Measurements from ENCODE around the gene UCKL1.
"Not testable (repeated sequence)": the region's sequence is repeated elsewhere in the genome, so short reads cannot be mapped to it uniquely, and the experiment has no call there.

Gene UCKL1

DNA sequence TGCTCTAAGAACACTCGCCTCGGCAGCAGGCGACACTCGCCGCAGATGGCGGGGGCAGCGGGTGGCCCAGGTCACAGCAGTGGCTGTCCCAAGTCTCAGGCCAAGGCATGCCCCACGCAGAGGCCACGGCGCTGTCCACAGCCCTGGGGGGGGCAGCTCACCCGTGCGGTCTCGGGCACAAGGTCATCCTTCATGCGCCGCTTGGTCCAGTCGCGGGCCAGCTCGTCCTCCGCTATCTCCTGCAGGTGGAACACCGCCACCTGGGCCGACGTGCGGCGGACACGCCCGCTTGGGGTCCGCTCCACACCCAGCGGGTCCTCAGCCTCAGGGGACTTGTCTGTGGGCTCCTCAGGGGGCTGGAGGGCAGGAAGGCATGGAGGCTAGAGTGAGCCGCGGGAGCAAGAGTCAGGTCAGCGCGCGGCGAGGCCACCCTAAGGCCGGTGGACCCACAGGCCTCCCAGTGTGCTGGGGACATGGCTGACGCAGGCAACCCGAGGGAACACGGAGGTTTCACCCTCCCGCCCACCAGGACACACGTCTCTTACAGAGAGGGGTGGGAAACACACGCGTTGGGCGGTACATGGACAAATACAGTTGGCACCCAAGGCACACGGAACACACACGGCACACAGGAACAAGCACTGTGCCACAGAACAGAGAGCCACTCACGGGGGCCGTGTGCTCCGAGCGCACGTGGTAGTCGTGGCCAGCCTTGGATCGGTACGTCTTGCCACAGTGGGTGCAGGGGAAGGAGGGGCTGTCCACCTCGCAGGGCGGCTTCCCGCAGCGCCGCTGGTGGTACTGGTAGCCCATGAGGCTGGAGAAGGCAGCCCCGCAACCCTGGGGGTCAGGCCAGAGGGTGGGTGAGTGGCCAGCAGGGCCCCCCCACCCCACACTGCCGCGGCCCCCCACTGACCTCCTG, 6.5 kb upstream of the UCKL1 start:
- H3K4me3 ChIP-seq (ENCODE audit: control insufficient read depth, low read depth, low read length), result no peak overlapping the region
- DNase-seq (ENCODE audit: low read depth), result no peak
- TF ChIP-seq, protein P1, sequence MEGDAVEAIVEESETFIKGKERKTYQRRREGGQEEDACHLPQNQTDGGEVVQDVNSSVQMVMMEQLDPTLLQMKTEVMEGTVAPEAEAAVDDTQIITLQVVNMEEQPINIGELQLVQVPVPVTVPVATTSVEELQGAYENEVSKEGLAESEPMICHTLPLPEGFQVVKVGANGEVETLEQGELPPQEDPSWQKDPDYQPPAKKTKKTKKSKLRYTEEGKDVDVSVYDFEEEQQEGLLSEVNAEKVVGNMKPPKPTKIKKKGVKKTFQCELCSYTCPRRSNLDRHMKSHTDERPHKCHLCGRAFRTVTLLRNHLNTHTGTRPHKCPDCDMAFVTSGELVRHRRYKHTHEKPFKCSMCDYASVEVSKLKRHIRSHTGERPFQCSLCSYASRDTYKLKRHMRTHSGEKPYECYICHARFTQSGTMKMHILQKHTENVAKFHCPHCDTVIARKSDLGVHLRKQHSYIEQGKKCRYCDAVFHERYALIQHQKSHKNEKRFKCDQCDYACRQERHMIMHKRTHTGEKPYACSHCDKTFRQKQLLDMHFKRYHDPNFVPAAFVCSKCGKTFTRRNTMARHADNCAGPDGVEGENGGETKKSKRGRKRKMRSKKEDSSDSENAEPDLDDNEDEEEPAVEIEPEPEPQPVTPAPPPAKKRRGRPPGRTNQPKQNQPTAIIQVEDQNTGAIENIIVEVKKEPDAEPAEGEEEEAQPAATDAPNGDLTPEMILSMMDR (conservative IDR thresholded peaks at IDR 0.05; ENCODE audit: control insufficient read depth, insufficient read depth, low read depth, low read length), result no peak

DNA sequence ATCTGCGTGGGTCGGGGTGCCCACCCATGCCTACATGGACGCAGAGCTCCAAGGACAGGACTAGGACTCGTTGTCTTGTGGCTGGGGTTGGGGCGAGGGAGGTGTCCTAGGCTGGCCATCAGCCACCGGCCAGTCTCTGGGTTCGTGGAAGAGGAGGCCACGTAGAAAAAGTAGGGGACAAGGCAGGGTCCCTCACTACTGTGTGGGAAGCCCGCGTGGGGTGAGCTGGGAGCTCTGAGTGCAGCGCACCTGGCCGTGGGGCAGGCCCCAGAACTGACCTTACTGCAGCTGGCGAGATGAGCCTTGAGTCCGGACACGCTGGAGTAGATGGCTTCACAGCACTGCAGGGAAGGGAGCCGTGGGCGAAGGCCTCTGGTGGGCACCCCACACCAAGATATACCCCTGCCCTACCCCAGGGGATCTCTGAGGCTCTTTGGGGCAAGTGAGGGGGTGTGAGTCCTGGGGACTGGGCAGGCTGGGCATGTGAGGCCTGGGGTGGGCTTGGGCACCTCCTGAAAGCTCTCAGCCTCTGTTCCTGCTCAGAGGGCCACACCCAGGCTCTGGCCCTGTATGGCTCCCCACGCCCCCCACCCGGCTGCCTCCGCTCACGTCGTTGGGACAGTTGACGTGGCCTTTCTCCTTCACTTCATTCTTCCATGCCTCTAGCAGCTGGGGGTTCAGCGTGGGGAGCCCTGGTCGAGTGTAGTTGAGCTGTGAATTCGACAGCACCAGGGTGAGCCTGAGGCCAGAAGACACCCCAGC, 5.6 kb upstream of the UCKL1 start:
- no peak for DNase-seq (ENCODE audit: low read depth)
- H3K4me3 ChIP-seq (ENCODE audit: control insufficient read depth, low read depth, low read length), result no peak overlapping the region
- TF ChIP-seq, protein P1 (conservative IDR thresholded peaks at IDR 0.05; ENCODE audit: control insufficient read depth, insufficient read depth, low read depth, low read length), result no peak

DNA sequence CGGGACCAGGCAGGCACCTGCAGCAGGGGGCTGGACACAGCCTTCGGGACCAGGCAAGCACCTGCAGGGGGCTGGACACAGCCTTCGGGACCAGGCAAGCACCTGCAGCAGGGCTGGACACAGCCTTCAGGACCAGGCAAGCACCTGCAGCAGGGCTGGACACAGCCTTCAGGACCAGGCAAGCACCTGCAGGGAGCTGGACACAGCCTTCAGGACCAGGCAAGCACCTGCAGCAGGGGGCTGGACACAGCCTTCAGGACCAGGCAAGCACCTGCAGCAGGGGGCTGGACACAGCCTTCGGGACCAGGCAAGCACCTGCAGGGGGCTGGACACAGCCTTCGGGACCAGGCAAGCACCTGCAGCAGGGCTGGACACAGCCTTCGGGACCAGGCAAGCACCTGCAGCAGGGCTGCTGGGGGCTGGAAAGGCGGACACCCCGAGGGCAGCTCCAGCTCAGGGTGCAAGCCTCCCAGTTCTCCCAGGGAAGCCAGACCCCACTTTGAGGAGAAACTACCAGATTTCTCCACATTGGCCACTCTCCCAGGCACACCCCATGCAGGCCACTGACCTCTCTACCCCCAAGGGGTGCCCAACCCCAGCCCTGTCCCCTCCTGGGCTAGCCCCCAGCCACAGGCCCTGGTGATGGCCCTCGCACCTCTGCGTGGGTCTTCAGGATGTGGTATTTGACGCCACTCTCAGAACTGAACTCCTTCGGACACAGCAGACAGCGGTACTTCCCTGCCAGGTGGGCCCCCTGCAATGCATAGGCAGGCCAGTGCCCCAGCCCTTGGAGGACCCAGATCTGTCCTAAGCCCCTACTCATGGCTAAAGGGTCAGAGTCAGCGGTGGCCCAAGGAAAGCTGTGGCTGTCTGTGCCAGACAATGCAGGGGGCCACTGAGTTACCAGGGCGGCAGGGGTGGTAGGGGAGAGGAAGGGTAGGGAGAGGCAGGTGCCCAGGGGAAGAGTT, 4.7 kb upstream of the UCKL1 start:
- DNase-seq (ENCODE audit: low read depth); H3K4me3 ChIP-seq (ENCODE audit: control insufficient read depth, low read depth, low read length): not testable (repeated sequence)

DNA sequence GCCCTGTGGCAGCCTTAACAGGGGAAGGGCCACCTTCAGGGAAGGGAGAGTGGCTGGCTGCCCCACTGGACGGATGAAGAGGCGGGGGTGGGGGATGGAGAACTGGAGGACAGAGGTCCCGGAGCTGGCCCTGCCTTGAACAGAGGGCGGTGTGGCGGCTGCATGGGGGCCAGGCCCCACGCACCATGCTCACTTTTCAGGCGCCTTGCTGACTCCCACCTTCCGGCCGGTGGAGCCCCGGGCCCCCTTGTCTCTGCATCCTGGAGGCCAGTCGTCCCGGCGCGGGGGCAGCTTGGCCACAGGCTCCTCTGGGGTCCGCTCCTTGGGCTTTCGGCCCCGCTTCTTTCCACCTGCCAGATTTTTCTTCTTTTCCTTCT, 3.5 kb upstream of the UCKL1 start:
- H3K4me3 ChIP-seq (ENCODE audit: control insufficient read depth, low read depth, low read length), result no peak overlapping the region
- TF ChIP-seq, protein P1 (conservative IDR thresholded peaks at IDR 0.05; ENCODE audit: control insufficient read depth, insufficient read depth, low read depth, low read length), result no peak
- no peak for DNase-seq (ENCODE audit: low read depth)

DNA sequence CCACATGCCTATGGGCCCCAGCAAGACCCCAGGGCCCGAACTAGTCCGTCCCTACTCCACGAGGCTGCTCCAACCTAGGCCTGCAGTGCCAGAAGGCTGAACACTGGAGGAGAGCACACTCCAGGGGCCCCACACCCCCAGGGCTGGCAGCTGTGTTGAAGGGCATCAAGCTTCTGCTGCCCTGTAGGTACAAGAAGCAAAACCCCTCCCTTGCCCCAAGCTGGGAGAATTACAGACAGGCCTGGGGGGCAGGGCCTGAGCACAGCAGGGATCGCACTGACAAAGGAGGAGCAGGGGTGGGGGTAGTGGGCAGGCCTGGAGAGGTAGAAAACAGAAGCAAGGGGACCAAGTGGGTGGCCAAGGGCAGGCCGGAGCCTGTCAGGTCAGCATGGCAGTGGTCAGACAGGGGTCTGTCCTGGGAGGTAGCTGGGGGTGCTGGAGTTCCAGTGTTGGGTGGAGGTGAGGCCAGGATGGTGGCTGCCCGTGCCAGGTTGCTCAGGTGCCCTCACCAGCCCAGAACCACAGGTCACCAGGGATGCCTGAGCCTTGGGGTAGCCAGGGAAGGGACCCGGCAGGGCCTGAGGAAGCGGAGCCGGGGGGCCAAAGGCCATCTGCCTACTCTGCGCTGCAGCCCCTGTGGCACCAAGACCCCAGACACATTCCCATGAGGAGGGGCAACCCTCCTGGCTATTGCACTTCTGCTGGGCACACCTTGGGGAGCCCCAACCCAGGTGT, 2.9 kb upstream of the UCKL1 start:
- H3K4me3 ChIP-seq (ENCODE audit: control insufficient read depth, low read depth, low read length), result no peak overlapping the region
- TF ChIP-seq, protein P1 (conservative IDR thresholded peaks at IDR 0.05; ENCODE audit: control insufficient read depth, insufficient read depth, low read depth, low read length), result no peak
- no peak for DNase-seq (ENCODE audit: low read depth)

DNA sequence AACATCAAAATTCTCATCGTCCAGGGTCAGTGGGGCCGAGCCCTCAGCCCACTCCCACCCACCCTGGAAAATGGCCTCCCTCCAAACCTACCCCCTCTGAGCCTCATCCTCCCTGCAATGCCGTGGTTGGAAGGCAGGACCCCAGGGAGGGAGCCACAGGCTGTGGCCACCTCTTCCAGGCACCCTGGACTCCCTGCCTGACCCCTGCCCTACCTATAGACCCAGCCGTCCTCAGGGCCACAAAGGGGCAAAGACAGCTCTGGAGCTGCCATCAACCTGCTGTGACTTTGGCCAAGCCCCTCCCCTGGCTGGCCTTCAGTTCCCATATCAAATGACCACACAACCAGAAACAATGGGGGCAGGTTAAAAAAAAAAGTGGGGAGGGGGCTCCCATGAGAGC, 2.3 kb upstream of the UCKL1 start:
- TF ChIP-seq, protein P1 (conservative IDR thresholded peaks at IDR 0.05; ENCODE audit: control insufficient read depth, insufficient read depth, low read depth, low read length), result no peak
- no peak for DNase-seq (ENCODE audit: low read depth)
- H3K4me3 ChIP-seq (ENCODE audit: control insufficient read depth, low read depth, low read length), result no peak overlapping the region
